Measurements from ENCODE around the gene SULT1E1.

SULT1E1 gene

GRCh38 chr4:69860052-69860451, at the start of gene SULT1E1:
SULT1E1 (minus strand) TSS chr4:69860145; CDS start chr4:69857644, 2,501 bp downstream.
- no peak for DNase-seq

GRCh38 chr4:69909195-69909594, 49.2 kb upstream of the SULT1E1 start:
- DNase-seq, result no peak

GRCh38 chr4:69907151-69907550, 47.2 kb upstream of the SULT1E1 start:
- no peak for DNase-seq

GRCh38 chr4:69896530-69897116, 36.7 kb upstream of the SULT1E1 start:
- DNase-seq, result no peak

- peak in 1 of 58 donors; percentile 1 for DNase-seq
These were observed 34.8 kb upstream of the SULT1E1 start for GRCh38 chr4:69894721-69895120.

GRCh38 chr4:69894186-69894585, 34.2 kb upstream of the SULT1E1 start:
- DNase-seq, result no peak

- DNase-seq, result no peak
These were observed 28.4 kb upstream of the SULT1E1 start for GRCh38 chr4:69888336-69888735.

- DNase-seq, result no peak
These were observed 22.2 kb upstream of the SULT1E1 start for GRCh38 chr4:69882150-69882549.

- peak in 15 of 58 donors; percentile 0 to 30 (median 1) for DNase-seq
These were observed 21.3 kb upstream of the SULT1E1 start for GRCh38 chr4:69881173-69881773.

- DNase-seq, result no peak
These were observed 18.3 kb upstream of the SULT1E1 start for GRCh38 chr4:69878250-69878649.

- no peak for DNase-seq
These were observed 17.5 kb upstream of the SULT1E1 start for GRCh38 chr4:69877453-69877852.

GRCh38 chr4:69876071-69876470, 16.1 kb upstream of the SULT1E1 start:
- DNase-seq, result no peak

GRCh38 chr4:69875576-69875975, 15.6 kb upstream of the SULT1E1 start:
- DNase-seq, result no peak

GRCh38 chr4:69874507-69874906, 14.6 kb upstream of the SULT1E1 start:
- no peak for DNase-seq

GRCh38 chr4:69861756-69862155, 1.8 kb upstream of the SULT1E1 start:
- DNase-seq, result no peak

GRCh38 chr4:69860521-69861298, 765 bp upstream of the SULT1E1 start:
- no peak for DNase-seq

- DNase-seq, result no peak
These were observed 732 bp downstream of the SULT1E1 start for GRCh38 chr4:69859140-69859685.

- DNase-seq, result no peak
These were observed 1.3 kb downstream of the SULT1E1 start for GRCh38 chr4:69858690-69859089.

GRCh38 chr4:69855822-69856221, 4.1 kb downstream of the SULT1E1 start:
- no peak for DNase-seq

GRCh38 chr4:69849969-69850368, 10.0 kb downstream of the SULT1E1 start:
- DNase-seq, result no peak

- no peak for DNase-seq
These were observed 10.6 kb downstream of the SULT1E1 start for GRCh38 chr4:69849297-69849696.

GRCh38 chr4:69848028-69848427, 11.9 kb downstream of the SULT1E1 start:
- no peak for DNase-seq
